Measurements from ENCODE around the gene GNAQ.
A peak's percentile ranks its signal among the peaks of the same experiment; 100 is the strongest.
"Not testable (repeated sequence)": the region's sequence is repeated elsewhere in the genome, so short reads cannot be mapped to it uniquely, and the experiment has no call there.

Gene GNAQ

DNA sequence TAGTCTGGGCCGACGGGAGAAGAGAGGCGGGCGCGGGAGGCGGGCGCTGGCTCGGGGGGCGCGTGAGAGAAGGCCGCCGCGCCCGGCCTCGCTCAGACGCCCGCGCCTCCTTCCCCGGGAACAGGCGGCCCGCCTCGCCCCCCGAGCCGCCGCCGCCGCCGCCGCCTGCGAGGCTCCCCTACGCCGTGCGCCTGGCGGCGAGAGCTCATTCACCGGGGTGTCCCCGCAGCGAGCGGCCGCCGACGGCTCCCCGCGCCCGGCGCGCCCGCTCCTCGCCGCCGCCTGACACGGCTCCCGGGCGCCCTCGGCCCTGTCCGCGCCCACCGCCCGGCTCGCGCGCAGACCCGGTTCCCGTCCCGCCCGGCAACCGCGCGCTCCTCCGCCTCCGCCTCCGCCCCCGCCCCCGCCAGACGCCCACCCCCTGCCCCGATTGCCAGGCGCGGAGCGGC lies at the start of gene GNAQ:
Gene GNAQ, minus strand, starts transcription at position 368 of the 449 bp plus-strand sequence. CDS start 576 bp downstream, outside the sequence.
- DNase-seq (ENCODE audit: low read depth), result no peak

DNA sequence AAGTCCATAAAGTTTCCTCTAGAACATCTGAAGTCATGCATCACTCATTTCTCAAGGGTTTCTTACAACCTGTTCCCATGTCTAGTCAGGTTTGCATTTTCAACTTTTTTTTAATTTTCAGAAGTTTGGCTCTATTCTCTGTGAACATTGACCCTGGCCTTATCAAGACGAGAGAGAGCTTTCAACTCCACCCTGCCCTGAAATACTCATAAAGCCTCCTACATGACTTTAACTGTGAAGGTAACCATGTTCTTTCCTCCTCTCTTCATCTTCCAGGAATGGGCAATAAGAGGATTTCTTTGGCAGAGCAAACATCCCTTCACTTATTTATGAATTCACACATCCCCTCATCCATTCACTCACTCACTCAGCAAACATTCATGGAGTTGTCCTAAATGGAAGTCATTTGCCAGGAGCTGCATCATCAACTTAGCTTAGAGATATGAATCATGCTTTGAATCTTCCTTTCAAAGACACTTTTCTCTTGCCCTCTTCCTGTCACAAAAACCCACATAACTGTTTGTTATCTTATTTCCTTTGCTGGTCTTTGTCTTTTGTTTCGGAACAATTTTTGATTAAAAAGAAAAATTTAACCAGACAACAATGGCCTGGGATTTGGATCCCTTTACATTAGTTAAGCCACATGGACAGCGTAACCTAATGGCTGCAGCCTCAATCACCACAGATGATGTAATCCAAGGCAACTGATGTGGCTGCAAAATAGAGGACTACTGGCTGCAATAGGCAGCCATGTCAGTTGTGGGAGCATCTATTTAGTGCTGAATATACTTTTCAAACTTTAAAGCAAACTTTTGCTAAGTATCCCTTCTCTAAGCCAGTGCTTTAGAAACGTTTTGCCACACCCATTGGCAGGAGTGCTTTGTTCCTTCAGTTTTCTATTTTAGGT lies 43.0 kb upstream of the GNAQ start:
- DNase-seq (ENCODE audit: low read depth), result no peak

DNA sequence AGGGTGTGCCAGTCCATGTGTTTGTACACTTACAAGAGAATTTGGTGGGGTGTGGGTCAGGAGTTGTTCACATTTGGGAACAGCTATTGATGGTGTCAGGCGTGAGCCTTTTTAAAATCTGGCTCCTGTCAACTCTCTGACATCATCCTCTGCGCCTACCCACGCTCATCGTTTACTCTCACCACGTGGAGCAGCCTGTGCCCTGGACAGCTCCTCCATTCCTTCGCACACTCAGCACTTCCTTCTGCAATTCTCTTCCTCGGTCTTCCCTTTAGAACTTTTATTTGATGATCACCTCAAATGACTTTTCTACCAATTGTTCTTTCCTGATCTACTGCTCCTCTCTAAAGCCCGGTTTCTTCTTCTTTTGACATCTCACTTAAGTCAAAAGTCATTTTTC lies 42.1 kb upstream of the GNAQ start:
- DNase-seq (ENCODE audit: low read depth), result no peak

DNA sequence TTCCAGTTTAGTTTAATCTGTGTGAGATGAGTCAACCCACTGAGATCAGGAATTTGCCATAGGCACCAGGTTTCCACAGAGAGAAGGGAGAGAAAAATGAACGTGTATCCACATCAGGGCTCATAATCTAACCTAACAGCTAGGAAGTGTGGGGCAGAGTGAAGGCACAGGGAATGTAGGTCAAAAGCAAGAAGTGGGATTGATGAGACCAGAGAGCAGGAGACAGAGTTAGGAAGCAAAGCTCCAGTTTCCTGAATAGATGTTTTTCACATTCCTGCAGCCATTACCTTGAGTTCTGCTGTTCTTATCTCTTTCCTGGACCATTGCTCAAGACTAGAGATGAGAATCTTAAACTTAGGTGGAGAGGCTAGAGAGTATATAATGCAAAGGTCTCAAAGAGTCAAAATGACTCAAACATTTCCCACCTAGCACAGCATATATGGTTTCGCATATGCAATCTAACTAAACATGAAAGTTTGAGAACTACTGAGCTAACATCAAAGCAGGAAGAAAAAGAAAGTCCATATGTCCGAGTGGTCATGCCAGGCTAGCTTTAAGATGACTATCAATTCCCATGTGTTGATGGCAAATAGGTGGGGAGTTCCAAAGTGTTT lies 41.1 kb upstream of the GNAQ start:
- DNase-seq (ENCODE audit: low read depth), result no peak

DNA sequence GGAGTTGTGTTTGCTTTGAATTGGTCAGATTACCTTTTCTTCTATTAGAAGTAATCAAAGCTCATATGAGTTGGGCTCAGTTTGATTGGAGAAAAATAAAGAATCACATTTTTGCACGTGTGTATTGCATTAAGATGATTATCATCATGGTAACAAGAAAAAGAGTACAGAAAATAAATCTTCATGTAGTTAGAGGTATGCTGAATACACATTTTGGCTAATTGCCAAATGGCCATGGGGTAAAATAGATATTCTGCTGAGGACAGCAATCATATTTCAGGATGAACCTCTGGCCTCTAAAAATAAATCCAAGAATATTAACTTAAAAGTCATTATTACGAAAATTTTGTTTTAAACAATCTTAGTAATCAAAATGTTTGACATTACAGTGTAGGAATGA lies 38.9 kb upstream of the GNAQ start:
- DNase-seq (ENCODE audit: low read depth), result no peak

DNA sequence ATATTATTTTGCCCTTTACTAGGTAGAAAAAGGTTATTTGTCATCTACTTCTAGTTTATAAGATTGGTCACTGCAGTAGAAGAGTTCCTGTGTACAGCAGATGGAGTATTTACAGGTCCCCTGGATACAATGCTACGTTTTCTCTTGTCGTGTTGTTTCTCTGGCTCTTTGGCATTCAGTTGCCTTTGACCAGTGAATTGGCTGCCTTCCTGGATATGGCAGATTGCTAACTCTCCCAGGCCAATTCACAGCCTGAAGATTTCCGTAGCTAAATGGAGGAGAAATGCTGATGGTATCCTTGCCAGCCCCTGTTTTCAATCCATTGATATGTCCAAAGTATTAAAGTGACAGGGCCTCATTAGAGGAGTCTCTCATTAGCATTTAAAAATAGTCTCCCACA lies 32.5 kb upstream of the GNAQ start:
- DNase-seq (ENCODE audit: low read depth), result no peak

DNA sequence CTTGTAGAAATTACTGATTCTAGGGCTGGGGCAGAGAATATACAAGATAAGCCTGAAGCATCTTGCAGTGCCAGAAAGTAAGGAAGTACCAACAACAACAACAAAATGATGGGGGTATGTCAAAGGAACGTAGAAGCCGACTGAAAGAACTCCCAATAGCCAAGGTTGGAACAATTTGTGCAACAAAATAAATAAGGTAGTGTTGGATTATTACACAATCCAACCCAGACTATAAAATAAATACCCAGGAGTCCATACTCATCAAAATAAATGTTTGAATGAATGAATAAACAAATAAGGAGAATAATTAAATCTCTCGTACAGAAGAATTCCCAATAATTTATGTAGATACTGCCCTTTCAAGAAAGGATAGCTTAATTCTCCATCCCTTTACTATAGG lies 31.1 kb upstream of the GNAQ start:
- no peak for DNase-seq (ENCODE audit: low read depth)

DNA sequence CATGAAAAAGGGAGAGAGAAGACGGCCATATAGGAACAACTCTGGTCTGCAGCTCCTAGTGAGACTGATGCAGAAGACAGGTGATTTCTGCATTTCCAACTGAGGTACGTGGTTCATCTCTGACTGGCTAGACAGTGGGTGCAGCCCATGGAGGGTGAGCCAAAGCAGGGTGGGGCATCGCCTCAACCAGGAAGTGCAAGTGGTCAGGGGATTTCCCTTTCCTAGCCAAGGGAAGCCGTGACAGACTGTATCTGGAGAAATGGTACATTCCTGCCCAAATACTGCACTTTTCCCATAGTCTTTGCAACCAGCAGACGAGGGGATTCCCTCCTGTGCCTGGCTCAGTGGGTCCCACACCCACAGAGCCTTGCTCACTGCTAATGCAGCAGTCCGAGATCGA lies 22.6 kb upstream of the GNAQ start:
- not testable (repeated sequence) for DNase-seq (ENCODE audit: low read depth)

DNA sequence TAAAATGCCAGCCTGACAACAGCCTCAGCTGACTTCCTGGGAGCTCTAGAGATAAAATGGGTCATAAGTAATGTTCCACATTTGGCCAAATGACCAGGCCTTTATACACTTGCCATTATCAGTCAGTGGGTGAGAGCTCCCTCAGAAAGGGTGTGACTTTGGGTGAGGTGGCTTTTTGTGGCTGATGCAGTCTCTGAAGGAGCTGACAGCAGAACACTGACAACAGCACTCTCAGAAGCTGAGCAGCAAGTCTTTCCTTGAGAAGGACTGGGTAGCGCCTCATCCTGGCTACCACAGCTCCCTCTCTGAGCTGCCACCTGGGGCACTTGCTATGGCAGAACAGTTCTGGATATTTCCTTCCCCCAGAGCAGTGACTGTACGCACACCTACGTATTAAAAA lies 22.0 kb upstream of the GNAQ start:
- DNase-seq (ENCODE audit: low read depth), result no peak

DNA sequence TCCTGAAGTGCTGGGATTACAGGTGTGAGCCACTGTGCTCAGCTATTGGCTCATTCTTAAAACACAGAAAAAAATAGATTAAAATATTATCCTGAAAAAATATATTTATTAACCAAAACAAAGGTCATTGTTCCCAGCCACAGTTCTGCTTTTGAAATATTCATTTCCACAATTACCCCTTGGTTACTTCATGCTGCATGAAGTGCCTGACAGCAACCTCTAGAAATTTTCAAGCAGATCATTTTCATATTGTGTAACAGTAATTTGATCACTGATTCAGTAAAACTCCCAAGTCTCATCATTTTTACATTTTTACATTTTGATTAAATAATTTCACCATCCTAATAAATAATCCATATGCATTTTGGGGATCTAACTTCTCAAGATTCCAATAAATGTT lies 18.8 kb upstream of the GNAQ start:
- no peak for DNase-seq (ENCODE audit: low read depth)

DNA sequence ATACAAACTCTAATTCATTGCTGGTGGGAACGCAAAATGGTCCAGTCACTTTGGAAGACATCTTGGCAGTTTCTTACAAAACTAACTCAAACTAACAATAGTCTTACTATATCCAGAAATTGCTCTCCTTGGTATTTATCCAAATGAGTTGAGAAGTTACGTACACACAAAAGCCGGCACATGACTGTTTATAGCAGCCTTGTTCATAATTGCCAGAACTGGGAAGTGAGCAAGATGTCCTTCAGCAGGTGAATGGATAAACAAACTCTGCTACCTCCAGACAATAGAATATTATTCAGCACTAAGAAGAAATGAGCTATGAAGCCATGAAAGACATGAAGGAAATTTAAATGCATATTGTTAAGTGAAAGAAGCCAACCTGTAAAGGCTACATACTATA lies 17.9 kb upstream of the GNAQ start:
- no peak for DNase-seq (ENCODE audit: low read depth)

DNA sequence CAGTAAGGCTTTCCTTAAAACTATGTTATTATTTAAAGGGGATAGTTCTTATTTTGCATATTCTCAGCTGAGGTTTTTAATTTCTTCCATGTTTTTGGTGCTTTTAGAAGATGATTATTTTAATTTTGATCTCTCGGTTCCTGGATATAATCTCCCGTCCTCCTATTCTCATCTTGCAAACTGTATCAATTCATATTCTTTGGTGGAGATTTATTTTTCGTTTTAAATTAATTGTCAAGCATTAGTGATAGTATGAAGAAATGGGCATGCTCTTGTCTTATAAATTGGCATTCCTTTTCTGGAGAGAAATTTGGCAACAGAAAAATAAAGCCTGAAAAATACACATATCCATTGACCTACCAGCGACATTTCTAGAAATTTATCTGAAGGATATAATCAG lies 15.5 kb upstream of the GNAQ start:
- no peak for DNase-seq (ENCODE audit: low read depth)

DNA sequence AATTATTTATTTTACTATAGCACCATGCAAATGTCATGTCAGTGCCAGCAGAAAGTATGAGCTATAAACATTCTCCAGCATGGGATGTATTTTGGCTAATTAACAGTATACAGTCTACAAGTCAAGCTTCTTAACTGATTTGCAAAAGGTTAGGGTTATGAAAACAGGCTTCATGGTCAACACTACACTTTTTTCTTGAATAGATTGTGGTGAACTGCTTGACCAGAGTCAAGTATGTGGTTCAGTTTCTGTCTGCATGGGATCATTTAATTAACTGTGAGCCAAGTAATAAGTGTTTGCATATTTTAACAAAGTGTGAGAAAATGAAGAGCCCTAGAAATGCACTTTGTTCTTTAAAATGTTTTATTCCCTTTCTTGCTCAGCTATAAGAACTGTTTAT lies 14.5 kb upstream of the GNAQ start:
- DNase-seq (ENCODE audit: low read depth), result no peak

DNA sequence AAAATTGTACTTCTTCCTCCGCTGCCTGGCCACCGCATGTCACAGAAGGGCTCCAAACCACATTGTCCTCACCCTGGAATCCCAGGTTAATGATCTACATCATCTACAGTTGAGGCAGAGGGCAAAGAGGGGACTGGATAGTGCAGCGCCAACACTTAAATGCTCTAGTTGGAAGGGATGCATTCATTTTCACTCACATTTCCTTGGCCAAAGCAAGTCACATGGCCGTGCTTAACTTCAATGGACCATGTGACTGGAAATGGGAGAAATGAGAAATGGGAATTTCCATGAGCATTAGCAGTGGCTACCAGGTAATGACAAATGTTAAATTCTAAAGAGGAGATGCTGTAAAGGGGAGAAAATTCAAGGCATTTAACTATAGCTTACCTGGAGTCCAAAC lies 13.3 kb upstream of the GNAQ start:
- DNase-seq (ENCODE audit: low read depth), result no peak

DNA sequence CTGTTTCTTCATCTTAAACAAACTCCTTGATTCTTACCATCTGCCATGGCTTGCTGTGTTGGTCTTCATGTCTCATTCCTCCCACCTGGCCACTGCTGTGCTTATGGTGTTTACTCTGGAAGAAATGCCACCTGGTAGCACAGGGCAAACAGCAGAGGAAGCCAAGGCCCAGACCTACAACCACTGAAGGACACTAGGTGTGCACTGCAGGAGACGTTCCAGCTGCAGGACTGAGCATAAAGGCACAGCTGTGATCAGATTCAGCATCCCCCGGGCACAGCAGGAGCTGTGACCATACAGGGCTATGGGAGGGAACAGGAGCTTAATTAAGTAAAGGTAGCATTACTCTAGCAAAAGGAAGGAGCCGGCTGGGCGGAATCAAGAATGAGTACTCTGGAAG lies 12.6 kb upstream of the GNAQ start:
- DNase-seq (ENCODE audit: low read depth), result no peak

DNA sequence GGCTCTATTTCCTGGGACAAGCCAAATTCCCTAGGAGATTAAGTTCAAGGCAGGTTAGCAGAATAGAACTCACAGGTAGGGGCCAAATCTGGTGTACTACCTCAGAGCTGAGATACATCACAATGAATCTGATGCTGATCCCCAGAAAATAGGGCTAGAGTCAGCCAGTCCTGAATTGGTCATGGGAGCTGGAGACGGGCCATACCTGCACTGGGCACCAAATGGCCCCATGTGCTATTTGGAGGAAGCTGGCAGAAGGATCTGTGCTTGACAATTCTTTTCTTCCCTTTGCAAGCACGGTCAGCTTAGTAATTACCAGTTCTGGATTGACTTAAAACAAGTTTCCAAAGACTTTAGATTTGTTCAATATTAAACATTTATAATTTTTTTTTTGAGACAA lies 10.4 kb upstream of the GNAQ start:
- DNase-seq (ENCODE audit: low read depth), result no peak

DNA sequence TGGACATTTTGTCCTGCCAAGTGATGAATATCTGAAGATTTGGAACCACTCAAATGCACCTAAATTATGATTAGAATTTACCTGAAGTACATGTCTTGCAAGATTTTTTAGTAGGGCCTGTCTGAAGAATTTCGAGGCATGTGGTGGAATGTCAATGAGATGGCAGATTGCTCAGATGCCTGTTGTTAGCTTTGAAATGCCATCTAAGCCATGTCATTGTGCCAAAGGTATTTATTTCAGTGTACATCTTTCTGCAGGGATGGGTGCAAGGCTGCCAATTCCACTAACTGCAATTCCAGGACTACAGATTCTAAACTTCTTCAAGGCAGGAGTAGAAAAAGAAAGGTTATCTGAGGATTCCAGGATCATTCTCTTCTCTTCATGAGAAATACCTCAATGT lies 9.1 kb upstream of the GNAQ start:
- DNase-seq (ENCODE audit: low read depth), result no peak

DNA sequence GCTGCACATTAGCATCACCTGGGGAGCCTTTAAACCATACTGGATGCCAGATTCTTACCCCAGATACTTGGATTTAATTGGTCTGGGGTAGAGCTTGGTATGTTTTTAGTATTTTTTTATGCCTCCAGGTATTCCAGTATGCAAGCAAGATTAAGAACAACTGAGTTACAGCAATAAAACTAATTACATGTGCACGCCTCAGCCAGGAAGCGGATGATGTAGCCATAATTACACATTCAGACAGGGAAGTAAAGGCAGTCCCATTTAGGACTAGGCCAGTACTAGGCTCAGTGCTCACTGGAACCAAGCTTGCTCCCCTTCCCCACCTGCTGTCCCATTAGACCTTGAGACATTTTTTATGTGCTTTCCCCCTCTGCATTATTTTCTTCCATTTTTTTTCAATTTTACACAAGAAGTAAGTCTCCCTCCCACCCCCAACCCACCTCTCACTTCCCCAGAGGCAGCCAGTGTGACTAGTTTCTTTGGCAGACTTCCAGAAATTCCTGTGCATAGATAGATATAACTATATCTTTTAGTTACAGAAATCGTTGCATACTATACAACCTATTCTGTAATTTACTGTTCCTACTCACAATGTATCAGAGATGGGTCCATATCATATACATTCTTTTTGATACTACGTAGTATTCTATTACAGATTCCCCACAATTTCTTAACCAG lies 7.1 kb upstream of the GNAQ start:
- no peak for DNase-seq (ENCODE audit: low read depth)

DNA sequence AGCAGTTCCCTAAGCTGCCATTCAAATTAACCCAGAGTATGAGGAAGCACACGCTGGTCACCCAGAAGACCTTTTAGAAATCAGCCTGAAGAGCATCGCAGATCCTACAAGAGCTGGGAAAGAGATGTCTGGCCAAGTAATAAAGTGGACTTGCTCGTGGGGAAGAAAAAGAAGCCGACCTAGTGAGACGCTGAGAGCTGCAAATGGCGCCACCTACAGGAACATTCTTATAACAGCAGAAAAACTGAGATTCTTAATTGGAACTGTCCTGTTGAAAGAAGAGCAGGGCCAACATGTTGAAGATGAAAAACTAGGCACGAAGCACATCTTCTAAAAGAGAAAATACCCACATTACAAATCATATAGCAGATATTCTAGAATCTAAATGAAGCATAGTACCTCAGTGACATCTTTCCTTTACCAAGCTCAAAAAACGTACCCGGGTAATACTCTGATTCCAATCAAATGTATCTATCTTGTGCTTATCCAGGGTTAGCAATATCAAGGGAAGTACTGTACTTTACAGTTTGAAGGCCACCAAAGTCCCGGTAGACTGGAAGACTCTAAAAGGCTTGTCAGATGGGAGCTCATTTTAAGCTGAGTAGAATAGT lies 3.9 kb upstream of the GNAQ start:
- peak; percentile 42 for DNase-seq (ENCODE audit: low read depth)

DNA sequence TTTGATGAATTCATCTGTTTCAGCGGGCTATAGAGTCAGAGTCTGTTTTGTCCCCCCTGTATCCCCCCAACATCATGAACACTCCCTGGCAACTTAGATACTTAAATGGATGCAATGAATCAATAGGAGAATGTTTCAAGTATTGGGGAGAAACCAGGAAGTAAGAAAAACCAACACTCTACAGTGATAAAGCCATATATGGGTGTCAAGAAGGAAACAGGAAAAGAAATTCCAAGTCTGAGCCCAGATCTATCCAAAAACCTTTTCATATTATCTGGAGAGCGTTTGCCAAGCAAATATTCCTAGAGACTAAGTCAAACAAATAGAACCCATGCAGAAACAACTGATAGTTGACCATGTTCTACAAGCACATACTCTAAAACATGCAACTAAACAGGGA lies 2.3 kb upstream of the GNAQ start:
- no peak for DNase-seq (ENCODE audit: low read depth)

DNA sequence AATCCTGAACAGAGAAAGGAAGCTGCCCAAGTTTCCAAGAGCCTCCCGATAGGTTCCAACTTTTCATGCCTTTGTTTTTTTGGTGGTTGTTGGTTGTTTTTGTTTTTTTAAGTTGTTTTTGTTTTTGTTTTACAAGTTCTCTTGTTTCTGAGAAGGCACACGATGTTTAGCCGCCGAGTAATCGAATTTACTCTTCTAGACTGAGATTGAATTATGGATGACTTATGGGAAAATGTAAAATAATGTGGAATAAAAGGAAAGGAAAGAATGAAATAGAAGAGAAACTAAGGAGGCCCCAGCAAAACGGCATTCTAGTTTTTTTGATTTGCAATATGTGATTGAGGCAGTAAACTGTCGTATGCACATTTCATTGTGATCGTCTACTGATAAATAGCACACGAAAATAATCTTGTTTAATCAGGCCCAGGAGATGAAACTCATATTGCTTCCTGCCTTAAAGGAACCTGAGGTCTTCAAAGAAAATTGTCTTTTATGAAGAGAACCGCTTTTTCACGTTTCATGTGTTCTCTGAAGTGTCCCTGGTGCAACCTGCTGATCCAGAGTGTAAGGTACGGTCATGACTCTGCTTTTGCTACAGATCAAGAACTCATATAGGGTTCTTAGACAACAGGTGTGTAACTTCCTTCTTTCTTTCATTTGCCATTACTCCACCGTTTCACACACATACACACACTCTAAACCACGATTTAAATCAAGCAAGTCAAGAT lies 1.3 kb upstream of the GNAQ start:
- DNase-seq (ENCODE audit: low read depth), result no peak
